Prostate gland (tissue), 2 donors: Measurements from ENCODE around the gene MARCHF11.

Experiments
- POLR2AphosphoS5 ChIP-seq: sonication (generic); formaldehyde crosslinking; IDR thresholded peaks from one replicate; pipeline ENCODE4 v1.6.1; 2017; ENCODE audit warnings: antibody characterized with exemption
- TF ChIP-seq, protein P1 (sequence below), 4 experiments: fragments of 200-600 bp in 2 of 4; fragments of 450-650 bp in 2 of 4; sonication (generic) in 2 of 4; IDR thresholded peaks; 1 replicate in 3 of 4; 2 replicates in 1 of 4; pipeline ENCODE4 v1.5.1; 2016 to 2019; ENCODE audit warnings: antibody characterized with exemption in 4 of 4, mild to moderate bottlenecking in 2 of 4, moderate library complexity in 2 of 4

DNA sequence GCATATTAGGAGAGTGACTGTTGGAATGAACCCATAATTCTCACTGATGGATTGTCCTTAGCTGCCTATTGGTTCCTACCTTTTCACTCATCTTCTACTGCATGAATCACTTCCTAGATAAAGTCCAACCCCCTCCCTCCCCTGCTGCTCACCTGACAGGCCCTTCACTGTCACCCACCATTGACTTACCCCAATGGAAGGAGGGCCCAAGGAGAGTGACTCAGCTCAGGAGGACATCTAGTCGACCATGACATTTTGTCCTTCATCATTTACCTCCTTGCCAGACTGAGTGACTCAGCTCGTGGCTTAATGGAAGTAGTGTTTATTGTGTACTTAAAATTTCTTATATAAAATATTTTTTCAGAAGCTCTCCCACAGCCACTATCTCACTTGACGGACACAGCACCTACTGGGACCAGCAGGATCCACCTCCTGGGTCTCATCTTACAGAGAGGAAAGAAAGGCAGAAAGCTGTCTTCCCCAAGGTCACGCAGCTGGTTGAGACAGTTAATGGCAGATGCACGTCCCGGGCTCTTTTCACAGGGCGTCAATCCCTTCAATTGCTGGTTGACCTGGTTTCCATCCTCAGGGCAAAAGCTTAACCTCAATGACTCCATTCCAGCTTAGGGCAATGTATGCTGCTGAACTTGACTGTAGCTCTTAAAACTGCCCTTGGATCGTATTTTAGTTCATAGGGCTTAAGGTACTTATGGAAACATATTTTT, 142.3 kb downstream of the MARCHF11 start:
- TF ChIP-seq, protein P1, sequence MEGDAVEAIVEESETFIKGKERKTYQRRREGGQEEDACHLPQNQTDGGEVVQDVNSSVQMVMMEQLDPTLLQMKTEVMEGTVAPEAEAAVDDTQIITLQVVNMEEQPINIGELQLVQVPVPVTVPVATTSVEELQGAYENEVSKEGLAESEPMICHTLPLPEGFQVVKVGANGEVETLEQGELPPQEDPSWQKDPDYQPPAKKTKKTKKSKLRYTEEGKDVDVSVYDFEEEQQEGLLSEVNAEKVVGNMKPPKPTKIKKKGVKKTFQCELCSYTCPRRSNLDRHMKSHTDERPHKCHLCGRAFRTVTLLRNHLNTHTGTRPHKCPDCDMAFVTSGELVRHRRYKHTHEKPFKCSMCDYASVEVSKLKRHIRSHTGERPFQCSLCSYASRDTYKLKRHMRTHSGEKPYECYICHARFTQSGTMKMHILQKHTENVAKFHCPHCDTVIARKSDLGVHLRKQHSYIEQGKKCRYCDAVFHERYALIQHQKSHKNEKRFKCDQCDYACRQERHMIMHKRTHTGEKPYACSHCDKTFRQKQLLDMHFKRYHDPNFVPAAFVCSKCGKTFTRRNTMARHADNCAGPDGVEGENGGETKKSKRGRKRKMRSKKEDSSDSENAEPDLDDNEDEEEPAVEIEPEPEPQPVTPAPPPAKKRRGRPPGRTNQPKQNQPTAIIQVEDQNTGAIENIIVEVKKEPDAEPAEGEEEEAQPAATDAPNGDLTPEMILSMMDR (IDR thresholded peaks at IDR 0.05): no peak
- TF ChIP-seq POLR2AphosphoS5: no peak
